ENCODE results near the gene NACC2.

NACC2 gene

GRCh38 chr9:136021171-136021871 lies 73.8 kb downstream of the NACC2 start:
- Histone ChIP-seq H4K91ac (ENCODE audit: low read depth, low read length, poor library complexity) (no peak overlapping the region), H2BK5ac (ENCODE audit: low read length) (no peak overlapping the region), H3K4me1 (ENCODE audit: control insufficient read depth in 2 of 2, insufficient read depth in 1 of 2, low read depth in 1 of 2, low read length in 2 of 2) (peaks cover 2 to 12% of the 10 kb centered on the region in 2 donors), H3K23ac (ENCODE audit: low read depth, low read length, poor library complexity) (no peak overlapping the region), H3K14ac (ENCODE audit: low read length) (no peak overlapping the region), H3K27ac (replicated peaks; ENCODE audit: low read length) (no peak overlapping the region), H3K4me2 (ENCODE audit: insufficient read depth, low read length, poor library complexity, severe bottlenecking) (no peak overlapping the region), H3K36me3 (replicated peaks in 1 of 2; ENCODE audit: control insufficient read depth in 2 of 2, insufficient read depth in 2 of 2, low read length in 2 of 2) (no peaks in the 10 kb centered on the region), H2AFZ (ENCODE audit: low read length) (no peak overlapping the region), H2AK5ac (ENCODE audit: low read depth, low read length) (no peak overlapping the region), H3K9ac (ENCODE audit: low read depth, low read length, poor library complexity) (no peak overlapping the region), H3K18ac (ENCODE audit: low read length) (no peak overlapping the region), H3K9me3 (replicated peaks in 1 of 2; ENCODE audit: control insufficient read depth in 2 of 2, insufficient read depth in 1 of 2, low read depth in 1 of 2, low read length in 2 of 2) (peaks cover 5 to 8% of the 10 kb centered on the region in 2 donors), H2BK12ac (ENCODE audit: low read length) (no peak overlapping the region), H3K4ac (ENCODE audit: low read length) (no peak overlapping the region), H2BK15ac (ENCODE audit: low read length) (no peak overlapping the region), H3K27me3 (ENCODE audit: control insufficient read depth in 3 of 3, insufficient read depth in 3 of 3, low read depth in 1 of 3, low read length in 3 of 3) (no peaks in the 10 kb centered on the region), H3K4me3 (ENCODE audit: low read length in 2 of 2) (no peak overlapping the region), H2BK120ac (ENCODE audit: low read depth, low read length) (no peak overlapping the region), H3K79me1 (ENCODE audit: low read depth, low read length) (peaks cover 11% of the 10 kb centered on the region), H4K8ac (ENCODE audit: low read depth, low read length) (no peak overlapping the region)
- no peak for DNase-seq (ENCODE audit: low spot score)
- WGBS, 2 donors (ENCODE audit: extremely low coverage in 2 of 2, insufficient read length in 2 of 2, insufficient replicate concordance in 1 of 2), result no CpG with 5 or more reads among the region's 25 CpGs

- Histone ChIP-seq H3K18ac (ENCODE audit: low read length) (no peak overlapping the region), H4K91ac (ENCODE audit: low read depth, low read length, poor library complexity) (no peak overlapping the region), H4K8ac (ENCODE audit: low read depth, low read length) (no peak overlapping the region), H2BK15ac (ENCODE audit: low read length) (no peak overlapping the region), H3K9ac (ENCODE audit: low read depth, low read length, poor library complexity) (no peak overlapping the region), H2BK12ac (ENCODE audit: low read length) (no peak overlapping the region), H2BK5ac (ENCODE audit: low read length) (no peak overlapping the region), H3K27me3 (ENCODE audit: control insufficient read depth in 3 of 3, insufficient read depth in 3 of 3, low read depth in 1 of 3, low read length in 3 of 3) (no peaks in the 10 kb centered on the region), H3K14ac (ENCODE audit: low read length) (no peak overlapping the region), H3K27ac (replicated peaks; ENCODE audit: low read length) (no peak overlapping the region), H3K4ac (ENCODE audit: low read length) (no peak overlapping the region), H2BK120ac (ENCODE audit: low read depth, low read length) (no peak overlapping the region), H2AFZ (ENCODE audit: low read length) (no peak overlapping the region), H3K4me3 (ENCODE audit: low read length in 2 of 2) (no peak overlapping the region), H3K36me3 (replicated peaks in 1 of 2; ENCODE audit: control insufficient read depth in 2 of 2, insufficient read depth in 2 of 2, low read length in 2 of 2) (no peaks in the 10 kb centered on the region), H3K9me3 (replicated peaks in 1 of 2; ENCODE audit: control insufficient read depth in 2 of 2, insufficient read depth in 1 of 2, low read depth in 1 of 2, low read length in 2 of 2) (peaks cover 5 to 7% of the 10 kb centered on the region in 2 donors), H3K23ac (ENCODE audit: low read depth, low read length, poor library complexity) (no peak overlapping the region), H3K4me1 (ENCODE audit: control insufficient read depth in 2 of 2, insufficient read depth in 1 of 2, low read depth in 1 of 2, low read length in 2 of 2) (peaks cover 2 to 12% of the 10 kb centered on the region in 2 donors), H3K79me1 (ENCODE audit: low read depth, low read length) (peaks cover 13% of the 10 kb centered on the region), H3K4me2 (ENCODE audit: insufficient read depth, low read length, poor library complexity, severe bottlenecking) (no peak overlapping the region), H2AK5ac (ENCODE audit: low read depth, low read length) (no peak overlapping the region)
- DNase-seq (ENCODE audit: low spot score), result no peak
- WGBS, 2 donors (ENCODE audit: extremely low coverage in 2 of 2, insufficient read length in 2 of 2, insufficient replicate concordance in 1 of 2), result no CpG with 5 or more reads among the region's 9 CpGs
Measured at GRCh38 chr9:136020671-136021070, 74.4 kb downstream of the NACC2 start.

- peaks cover 13% of the 10 kb centered on the region for H3K79me1 ChIP-seq (ENCODE audit: low read depth, low read length)
Measured at GRCh38 chr9:136020206-136020605, 74.9 kb downstream of the NACC2 start.

GRCh38 chr9:136019681-136020060 lies 75.4 kb downstream of the NACC2 start:
- no peak overlapping the region for H2BK12ac ChIP-seq (ENCODE audit: low read length)
- H3K4me3 ChIP-seq (ENCODE audit: low read length in 2 of 2), result no peak overlapping the region
- H2BK5ac ChIP-seq (ENCODE audit: low read length), result no peak overlapping the region
- WGBS, 2 donors (ENCODE audit: extremely low coverage in 2 of 2, insufficient read length in 2 of 2, insufficient replicate concordance in 1 of 2), result no CpG with 5 or more reads among the region's 19 CpGs
- H3K27me3 ChIP-seq (ENCODE audit: control insufficient read depth in 3 of 3, insufficient read depth in 3 of 3, low read depth in 1 of 3, low read length in 3 of 3), result no peaks in the 10 kb centered on the region
- H3K27ac ChIP-seq (replicated peaks; ENCODE audit: low read length), result no peak overlapping the region
- H3K36me3 ChIP-seq (replicated peaks in 1 of 2; ENCODE audit: control insufficient read depth in 2 of 2, insufficient read depth in 2 of 2, low read length in 2 of 2), result no peaks in the 10 kb centered on the region
- no peak overlapping the region for H2AFZ ChIP-seq (ENCODE audit: low read length)
- H3K9ac ChIP-seq (ENCODE audit: low read depth, low read length, poor library complexity), result no peak overlapping the region
- H3K4me1 ChIP-seq (ENCODE audit: control insufficient read depth in 2 of 2, insufficient read depth in 1 of 2, low read depth in 1 of 2, low read length in 2 of 2), result peaks cover 5 to 16% of the 10 kb centered on the region in 2 donors
- no peak overlapping the region for H3K4me2 ChIP-seq (ENCODE audit: insufficient read depth, low read length, poor library complexity, severe bottlenecking)
- peak overlapping the region; percentile 21 for H3K14ac ChIP-seq (ENCODE audit: low read length)
- H3K4ac ChIP-seq (ENCODE audit: low read length), result no peak overlapping the region
- no peak overlapping the region for H4K91ac ChIP-seq (ENCODE audit: low read depth, low read length, poor library complexity)
- H3K9me3 ChIP-seq (replicated peaks in 1 of 2; ENCODE audit: control insufficient read depth in 2 of 2, insufficient read depth in 1 of 2, low read depth in 1 of 2, low read length in 2 of 2), result peaks cover 5 to 7% of the 10 kb centered on the region in 2 donors
- H3K23ac ChIP-seq (ENCODE audit: low read depth, low read length, poor library complexity), result no peak overlapping the region
- peak overlapping the region; percentile 90 for H2AK5ac ChIP-seq (ENCODE audit: low read depth, low read length)
- H4K8ac ChIP-seq (ENCODE audit: low read depth, low read length), result no peak overlapping the region
- peak overlapping the region; percentile 52 for H3K18ac ChIP-seq (ENCODE audit: low read length)
- DNase-seq (ENCODE audit: low spot score), result no peak
- H2BK15ac ChIP-seq (ENCODE audit: low read length), result no peak overlapping the region
- no peak overlapping the region for H2BK120ac ChIP-seq (ENCODE audit: low read depth, low read length)
- H3K79me1 ChIP-seq (ENCODE audit: low read depth, low read length), result peaks cover 13% of the 10 kb centered on the region

More at GRCh38 chr9:136020206-136020605, 74.9 kb downstream of the NACC2 start:
- H2AFZ ChIP-seq (ENCODE audit: low read length), result no peak overlapping the region
- no peak overlapping the region for H3K27ac ChIP-seq (replicated peaks; ENCODE audit: low read length)
- H2BK12ac ChIP-seq (ENCODE audit: low read length), result no peak overlapping the region
- H3K4ac ChIP-seq (ENCODE audit: low read length), result no peak overlapping the region
- no peaks in the 10 kb centered on the region for H3K36me3 ChIP-seq (replicated peaks in 1 of 2; ENCODE audit: control insufficient read depth in 2 of 2, insufficient read depth in 2 of 2, low read length in 2 of 2)
- H2BK120ac ChIP-seq (ENCODE audit: low read depth, low read length), result no peak overlapping the region
- H3K9ac ChIP-seq (ENCODE audit: low read depth, low read length, poor library complexity), result no peak overlapping the region
- H2AK5ac ChIP-seq (ENCODE audit: low read depth, low read length), result no peak overlapping the region
- no peaks in the 10 kb centered on the region for H3K27me3 ChIP-seq (ENCODE audit: control insufficient read depth in 3 of 3, insufficient read depth in 3 of 3, low read depth in 1 of 3, low read length in 3 of 3)
- no peak overlapping the region for H3K23ac ChIP-seq (ENCODE audit: low read depth, low read length, poor library complexity)
- peak overlapping the region; percentile 42 for H3K18ac ChIP-seq (ENCODE audit: low read length)
- H2BK15ac ChIP-seq (ENCODE audit: low read length), result no peak overlapping the region
- peaks cover 5 to 7% of the 10 kb centered on the region in 2 donors for H3K9me3 ChIP-seq (replicated peaks in 1 of 2; ENCODE audit: control insufficient read depth in 2 of 2, insufficient read depth in 1 of 2, low read depth in 1 of 2, low read length in 2 of 2)
- peaks cover 5 to 16% of the 10 kb centered on the region in 2 donors for H3K4me1 ChIP-seq (ENCODE audit: control insufficient read depth in 2 of 2, insufficient read depth in 1 of 2, low read depth in 1 of 2, low read length in 2 of 2)
- H4K91ac ChIP-seq (ENCODE audit: low read depth, low read length, poor library complexity), result no peak overlapping the region
- no peak overlapping the region for H4K8ac ChIP-seq (ENCODE audit: low read depth, low read length)
- no peak overlapping the region for H3K4me2 ChIP-seq (ENCODE audit: insufficient read depth, low read length, poor library complexity, severe bottlenecking)
- H3K14ac ChIP-seq (ENCODE audit: low read length), result no peak overlapping the region
- no peak overlapping the region for H3K4me3 ChIP-seq (ENCODE audit: low read length in 2 of 2)
- no peak overlapping the region for H2BK5ac ChIP-seq (ENCODE audit: low read length)
- WGBS, 2 donors (ENCODE audit: extremely low coverage in 2 of 2, insufficient read length in 2 of 2, insufficient replicate concordance in 1 of 2), result no CpG with 5 or more reads among the region's 16 CpGs
- no peak for DNase-seq (ENCODE audit: low spot score)

Data from neuronal stem cell (in vitro differentiated cells).